ENCODE measurements around the gene NME9. TPM values are rescaled to one million over a fixed set of nuclear protein-coding genes. Genes with fewer than 3 reads are reported as not detected.

NME9 gene
- total RNA-seq, 4 donors from 2014 or later, result not detected

- Histone ChIP-seq H3K27ac (no peak overlapping the region), H3K9me3 (peaks cover 0 to 31% (median 7%) of the 10 kb centered on the region in 4 donors), H3K27me3 (no peaks in the 10 kb centered on the region), H3K4me1 (no peaks in the 10 kb centered on the region), H3K4me3 (no peak overlapping the region), H3K36me3 (no peaks in the 10 kb centered on the region)
- no peak for DNase-seq (ENCODE audit: low spot score in 2 of 2)
- WGBS, 2 donors, result 83 to 85% methylated on average over 5 of the region's 5 CpGs
- TF ChIP-seq CTCF (IDR thresholded peaks at IDR 0.05) (no peak), EP300 (IDR thresholded peaks at IDR 0.05) (no peak), POLR2A (IDR thresholded peaks at IDR 0.05) (no peak)
Measured at GRCh38 chr3:138307899-138308298, 21.8 kb downstream of the NME9 start.

- Histone ChIP-seq H3K27me3 (no peaks in the 10 kb centered on the region), H3K27ac (no peak overlapping the region), H3K9me3 (peaks cover 0 to 14% (median 2%) of the 10 kb centered on the region in 4 donors), H3K36me3 (peaks cover 0 to 12% (median 0%) of the 10 kb centered on the region in 3 donors), H3K4me3 (no peak overlapping the region), H3K4me1 (no peaks in the 10 kb centered on the region)
- TF ChIP-seq EP300 (IDR thresholded peaks at IDR 0.05) (no peak), CTCF (IDR thresholded peaks at IDR 0.05) (no peak), POLR2A (IDR thresholded peaks at IDR 0.05) (no peak)
- 55 to 58% methylated on average over 6 of the region's 6 CpGs for WGBS, 2 donors
- DNase-seq (ENCODE audit: low spot score in 2 of 2), result no peak
Measured at GRCh38 chr3:138303474-138303873, 26.2 kb downstream of the NME9 start.

- TF ChIP-seq EP300 (IDR thresholded peaks at IDR 0.05) (no peak), POLR2A (IDR thresholded peaks at IDR 0.05) (no peak), CTCF (IDR thresholded peaks at IDR 0.05) (no peak)
- Histone ChIP-seq H3K9me3 (no peaks in the 10 kb centered on the region), H3K36me3 (peaks cover 0 to 40% (median 0%) of the 10 kb centered on the region in 3 donors), H3K4me1 (no peaks in the 10 kb centered on the region), H3K27me3 (no peaks in the 10 kb centered on the region), H3K27ac (no peak overlapping the region), H3K4me3 (no peak overlapping the region)
- no peak for DNase-seq (ENCODE audit: low spot score in 2 of 2)
- WGBS, 2 donors, result 82 to 85% methylated on average over 2 of the region's 2 CpGs
Measured at GRCh38 chr3:138300647-138301046, 29.0 kb downstream of the NME9 start.

- WGBS, 2 donors, result 83 to 89% methylated on average over 1 of the region's 1 CpG
- H3K4me1 ChIP-seq, result no peaks in the 10 kb centered on the region
- no peak for DNase-seq (ENCODE audit: low spot score in 2 of 2)
- H3K4me3 ChIP-seq, result no peak overlapping the region
- no peak overlapping the region for H3K27ac ChIP-seq
- H3K27me3 ChIP-seq, result no peaks in the 10 kb centered on the region
- TF ChIP-seq EP300 (IDR thresholded peaks at IDR 0.05), result no peak
- TF ChIP-seq POLR2A (IDR thresholded peaks at IDR 0.05), result no peak
- TF ChIP-seq CTCF (IDR thresholded peaks at IDR 0.05), result no peak
- peaks cover 0 to 68% (median 0%) of the 10 kb centered on the region in 3 donors for H3K36me3 ChIP-seq
- H3K9me3 ChIP-seq, result no peaks in the 10 kb centered on the region
Measured at GRCh38 chr3:138297876-138298275, 31.8 kb downstream of the NME9 start.

GRCh38 chr3:138297059-138297607 is 32.5 kb downstream of the NME9 start:
- H3K4me3 ChIP-seq, result no peak overlapping the region
- TF ChIP-seq POLR2A (IDR thresholded peaks at IDR 0.05) (no peak), EP300 (IDR thresholded peaks at IDR 0.05) (no peak), CTCF (IDR thresholded peaks at IDR 0.05) (no peak)
- WGBS, 2 donors, result 89 to 90% methylated on average over 5 of the region's 5 CpGs
- H3K36me3 ChIP-seq, result peaks cover 0 to 75% (median 0%) of the 10 kb centered on the region in 3 donors
- no peak for DNase-seq (ENCODE audit: low spot score in 2 of 2)
- no peaks in the 10 kb centered on the region for H3K4me1 ChIP-seq
- H3K9me3 ChIP-seq, result no peaks in the 10 kb centered on the region
- no peaks in the 10 kb centered on the region for H3K27me3 ChIP-seq
- H3K27ac ChIP-seq, result no peak overlapping the region

All from tibial nerve (tissue), 4 donors.